Karpas-422 (cell line): ENCODE data around the gene ABCG5. TPM values are rescaled to one million over a fixed set of nuclear protein-coding genes. Genes with fewer than 3 reads are reported as not detected.
A peak's percentile ranks its signal among the peaks of the same experiment; 100 is the strongest.

Experiments used
- DNase-seq: peaks from one replicate; pipeline ENCODE4 v3.0.0-alpha.2; 2015
- H2AFZ ChIP-seq: fragments of 200-600 bp; sonication (generic); 2 replicates; pipeline ENCODE4 v1.6.1; 2014; ENCODE audit warnings: antibody characterized with exemption, low read length, mixed read lengths
- H3K27ac ChIP-seq: fragments of 200-600 bp; sonication (generic); 2 replicates; pipeline ENCODE4 v1.5.1; 2014; ENCODE audit warnings: mild to moderate bottlenecking, low read length, moderate library complexity
- H3K27me3 ChIP-seq: fragments of 200-600 bp; sonication (generic); 2 replicates; pipeline ENCODE4 v1.6.1; 2014; ENCODE audit warnings: low read length, mixed read lengths
- H3K36me3 ChIP-seq: fragments of 200-600 bp; sonication (generic); 2 replicates; pipeline ENCODE4 v1.6.1; 2014; ENCODE audit warnings: low read length, mixed read lengths; ENCODE audit not compliant: insufficient read depth
- H3K4me1 ChIP-seq: fragments of 200-600 bp; sonication (generic); 2 replicates; pipeline ENCODE4 v1.6.1; 2014; ENCODE audit warnings: mild to moderate bottlenecking, low read length, mixed read lengths
- H3K4me2 ChIP-seq: fragments of 200-600 bp; sonication (generic); 2 replicates; pipeline ENCODE4 v1.6.1; 2014; ENCODE audit warnings: low read length, low read depth, mild to moderate bottlenecking; ENCODE audit not compliant: poor library complexity, severe bottlenecking
- H3K4me3 ChIP-seq: fragments of 200-600 bp; sonication (generic); 2 replicates; pipeline ENCODE4 v1.5.1; 2014; ENCODE audit warnings: mild to moderate bottlenecking, antibody characterized with exemption, low read length, mixed read lengths
- H3K79me2 ChIP-seq: fragments of 200-600 bp; sonication (generic); 2 replicates; pipeline ENCODE4 v1.6.1; 2014; ENCODE audit warnings: mild to moderate bottlenecking, low read length, mixed read lengths
- H3K9ac ChIP-seq: fragments of 200-600 bp; sonication (generic); 2 replicates; pipeline ENCODE4 v1.6.0; 2014; ENCODE audit warnings: low read length
- H3K9me2 ChIP-seq: fragments of 200-600 bp; sonication (generic), shearing (Covaris generic); replicated peaks from 2 replicates; pipeline ENCODE4 v1.6.0; 2014; ENCODE audit warnings: mild to moderate bottlenecking, low read length, moderate library complexity; ENCODE audit not compliant: insufficient read depth
- H3K9me3 ChIP-seq: fragments of 300-700, 200-600 bp; sonication (generic); 2 replicates; pipeline ENCODE4 v1.6.1; 2014; ENCODE audit warnings: low read length, mixed read lengths
- H4K20me1 ChIP-seq: fragments of 200-600 bp; sonication (generic); 2 replicates; pipeline ENCODE4 v1.6.1; 2014; ENCODE audit warnings: mild to moderate bottlenecking, antibody characterized with exemption, low read length, low read depth; ENCODE audit not compliant: insufficient read depth
- small RNA-seq: library from RNA; depleted of rRNA; stranded (forward); fragments of <200 nt; gene quantifications from one replicate; pipeline ENCODE3, GENCODE V24; 2014
- total RNA-seq: library from RNA; depleted of rRNA; stranded (reverse); fragments of >200 nt; shearing (Covaris generic); gene quantifications from 2 replicates; pipeline ENCODE4 v1.2.3, GENCODE V29; 2014; ENCODE audit warnings: low replicate concordance; rRNA removed

ABCG5 gene
- total RNA-seq, 1 experiment from 2014 or later = not detected

DNA sequence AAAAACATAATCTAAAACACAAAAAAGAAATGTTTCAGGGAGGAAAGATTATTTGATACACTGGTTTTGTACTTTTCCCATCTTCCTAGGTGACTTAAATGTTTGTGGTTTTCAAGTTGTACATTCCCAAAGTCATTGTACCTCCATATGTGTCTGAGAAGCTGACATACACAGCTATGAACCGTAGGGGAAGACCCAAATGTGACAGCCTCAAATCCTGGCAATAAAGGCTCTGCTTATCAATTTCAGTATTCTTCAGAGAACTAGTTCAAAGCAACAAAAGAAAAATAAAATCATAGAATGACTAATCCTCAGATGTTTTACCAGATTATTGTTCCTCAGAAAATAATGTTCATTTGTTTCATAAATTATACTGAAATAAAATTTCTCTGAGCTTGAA is 62.3 kb downstream of the ABCG5 start:
- H3K9me3 ChIP-seq = no peaks in the 10 kb centered on the region
- no peak overlapping the region for H3K27ac ChIP-seq
- no peak overlapping the region for H3K4me3 ChIP-seq
- DNase-seq = no peak
- no peaks in the 10 kb centered on the region for H4K20me1 ChIP-seq
- peaks cover 8% of the 10 kb centered on the region for H3K4me1 ChIP-seq
- H3K9ac ChIP-seq = no peak overlapping the region
- H3K27me3 ChIP-seq = no peaks in the 10 kb centered on the region
- no peaks in the 10 kb centered on the region for H3K9me2 ChIP-seq
- no peak overlapping the region for H2AFZ ChIP-seq
- H3K4me2 ChIP-seq = no peak overlapping the region
- peaks cover 7% of the 10 kb centered on the region for H3K79me2 ChIP-seq
- no peaks in the 10 kb centered on the region for H3K36me3 ChIP-seq

DNA sequence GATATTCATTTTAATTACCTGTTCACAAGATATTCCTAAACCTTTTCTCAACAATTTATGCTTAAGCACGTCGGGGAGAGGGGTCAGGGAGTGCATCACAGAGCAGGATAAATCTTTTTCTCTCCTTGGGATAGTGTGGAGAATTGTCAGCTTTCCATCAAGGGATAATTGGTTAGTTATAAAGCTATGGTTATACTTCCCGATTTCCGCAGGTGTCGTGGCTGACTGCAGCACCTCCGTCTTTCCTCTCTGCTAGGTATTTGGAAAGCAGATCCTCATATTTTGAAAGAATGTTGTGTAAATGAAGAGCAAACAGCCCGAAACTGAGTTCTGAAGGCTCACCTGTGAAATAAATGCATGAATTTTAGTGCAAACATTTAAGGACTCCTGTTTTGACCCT is 64.0 kb downstream of the ABCG5 start:
- Histone ChIP-seq H2AFZ (peak overlapping the region; percentile 84), H3K36me3 (no peaks in the 10 kb centered on the region), H3K9me2 (no peaks in the 10 kb centered on the region), H3K27ac (no peak overlapping the region), H3K9me3 (no peaks in the 10 kb centered on the region), H3K79me2 (peaks cover 7% of the 10 kb centered on the region), H3K4me1 (peaks cover 8% of the 10 kb centered on the region), H3K27me3 (no peaks in the 10 kb centered on the region), H4K20me1 (no peaks in the 10 kb centered on the region), H3K9ac (peak overlapping the region; percentile 80), H3K4me2 (peak overlapping the region; percentile 89), H3K4me3 (peak overlapping the region; percentile 87)
- no peak for DNase-seq

DNA sequence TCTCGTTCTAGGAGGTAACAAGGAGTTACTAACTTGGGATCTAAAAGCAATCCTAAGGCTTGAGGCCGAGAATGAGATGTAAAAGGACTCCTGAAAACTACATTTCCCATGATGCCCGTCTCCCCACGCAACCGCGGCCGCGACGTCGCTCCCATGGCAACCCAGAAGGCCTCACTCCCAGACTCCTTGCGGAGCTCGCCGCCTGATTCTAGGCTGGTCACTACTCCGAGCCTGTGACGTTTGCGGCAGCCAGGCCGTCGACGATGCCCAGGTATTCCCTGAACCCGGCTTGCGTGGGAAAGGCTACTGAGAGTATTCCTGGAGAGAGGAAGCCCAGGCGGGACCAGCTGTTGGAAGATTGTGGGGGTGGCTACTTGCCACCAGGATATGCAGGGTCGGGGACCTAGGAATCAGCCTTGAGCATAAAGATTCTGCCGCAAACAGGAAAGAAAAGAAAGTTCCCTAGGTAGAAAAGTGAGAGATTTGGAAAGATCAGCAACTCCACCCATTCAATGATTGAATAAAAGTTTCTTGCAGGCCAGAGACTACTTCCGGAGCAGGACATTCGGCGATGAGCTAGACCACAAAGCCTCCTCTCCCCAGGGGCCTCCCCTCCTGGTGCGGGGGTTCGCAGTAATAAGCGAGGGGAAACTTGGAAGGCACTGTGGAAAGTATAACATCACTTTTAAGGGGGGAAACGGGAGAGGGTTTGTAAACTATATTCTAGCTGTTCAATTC is 64.6 kb downstream of the ABCG5 start, which contains the start of gene DYNC2LI1:
Gene DYNC2LI1, plus strand, starts transcription at position 164 of the 738 bp plus-strand sequence. Its CDS starts 100 bp downstream, at position 264.
- Histone ChIP-seq H3K27ac (no peak within 1 kb of the TSS), H3K9me3 (no peaks in the 10 kb centered on the region)
- DNase-seq = peak; percentile 94

DNA sequence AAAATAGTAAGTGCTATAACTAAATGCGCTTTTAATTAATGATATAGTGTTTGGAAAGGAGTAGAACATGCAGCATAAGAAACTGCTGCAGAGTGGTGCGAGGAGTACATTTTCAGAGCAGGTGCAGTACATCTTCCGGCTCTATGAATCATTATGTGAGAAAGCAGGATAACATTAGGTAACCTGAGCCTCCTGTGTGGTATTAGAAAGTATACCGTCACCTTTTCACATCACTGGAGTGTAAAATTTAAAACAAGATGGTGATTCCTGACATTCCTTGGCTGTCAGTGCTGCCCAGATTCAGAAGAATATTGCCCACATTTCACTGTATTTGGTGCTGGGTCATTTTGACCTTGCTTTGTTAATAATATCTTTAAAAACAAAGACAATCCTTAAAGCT is 72.6 kb downstream of the ABCG5 start:
- no peak overlapping the region for H3K4me2 ChIP-seq
- H3K79me2 ChIP-seq = no peaks in the 10 kb centered on the region
- H3K4me3 ChIP-seq = no peak overlapping the region
- H3K9me2 ChIP-seq = no peaks in the 10 kb centered on the region
- no peaks in the 10 kb centered on the region for H3K4me1 ChIP-seq
- H3K27me3 ChIP-seq = no peaks in the 10 kb centered on the region
- no peaks in the 10 kb centered on the region for H3K36me3 ChIP-seq
- no peak overlapping the region for H2AFZ ChIP-seq
- no peak for DNase-seq
- no peaks in the 10 kb centered on the region for H4K20me1 ChIP-seq
- no peak overlapping the region for H3K9ac ChIP-seq
- no peak overlapping the region for H3K27ac ChIP-seq
- no peaks in the 10 kb centered on the region for H3K9me3 ChIP-seq

More for the DNA sequence above, 64.6 kb downstream of the ABCG5 start, which contains the start of gene DYNC2LI1:
- Histone ChIP-seq H3K9me2 (no peaks in the 10 kb centered on the region), H3K4me3 (peak within 1 kb of the TSS; percentile 87), H3K4me1 (peaks cover 8% of the 10 kb centered on the region), H2AFZ (peak within 1 kb of the TSS; percentile 84), H4K20me1 (no peaks in the 10 kb centered on the region), H3K27me3 (no peaks in the 10 kb centered on the region), H3K36me3 (no peaks in the 10 kb centered on the region), H3K79me2 (peaks cover 7% of the 10 kb centered on the region), H3K9ac (peak within 1 kb of the TSS; percentile 80), H3K4me2 (peak within 1 kb of the TSS; percentile 89)

- Histone ChIP-seq H3K27me3 (no peaks in the 10 kb centered on the region), H2AFZ (no peak overlapping the region)
These were observed 74.4 kb downstream of the ABCG5 start for GRCh38 chr2:43764086-43764705.

GRCh38 chr2:43763091-43763490 is 75.5 kb downstream of the ABCG5 start:
- Histone ChIP-seq H2AFZ (no peak overlapping the region), H3K27me3 (no peaks in the 10 kb centered on the region), H3K9me3 (no peaks in the 10 kb centered on the region), H3K4me2 (no peak overlapping the region), H3K4me3 (no peak overlapping the region), H3K9ac (no peak overlapping the region), H4K20me1 (no peaks in the 10 kb centered on the region), H3K27ac (no peak overlapping the region), H3K9me2 (no peaks in the 10 kb centered on the region), H3K36me3 (no peaks in the 10 kb centered on the region), H3K79me2 (no peaks in the 10 kb centered on the region), H3K4me1 (no peaks in the 10 kb centered on the region)
- no peak for DNase-seq

More at GRCh38 chr2:43764086-43764705, 74.4 kb downstream of the ABCG5 start:
- H3K36me3 ChIP-seq = no peaks in the 10 kb centered on the region
- DNase-seq = no peak
- no peak overlapping the region for H3K4me3 ChIP-seq
- no peaks in the 10 kb centered on the region for H3K9me2 ChIP-seq
- H3K79me2 ChIP-seq = no peaks in the 10 kb centered on the region
- H3K9me3 ChIP-seq = no peaks in the 10 kb centered on the region
- no peak overlapping the region for H3K4me2 ChIP-seq
- no peak overlapping the region for H3K27ac ChIP-seq
- no peaks in the 10 kb centered on the region for H4K20me1 ChIP-seq
- no peak overlapping the region for H3K9ac ChIP-seq
- H3K4me1 ChIP-seq = no peaks in the 10 kb centered on the region

Small RNA genes lying within 50 kb of the gene (small RNA-seq; reads per million reads assigned to genes)
- gene RN7SKP66 = not detected

Other genes with a start within 250 kb of the ABCG5 start
- gene THADA, start 242.8 kb downstream of the ABCG5 start, total RNA-seq = 29.4 and 35.6 TPM in 2 replicates
- gene PLEKHH2, start 201.6 kb downstream of the ABCG5 start, total RNA-seq = not detected in 2 replicates
- not detected in 2 replicates for gene C1GALT1C1L, start 162.4 kb downstream of the ABCG5 start, total RNA-seq
- 28.1 and 36.9 TPM in 2 replicates for gene DYNC2LI1, start 64.8 kb downstream of the ABCG5 start, total RNA-seq
- gene ABCG8, start 132 bp upstream of the ABCG5 start, total RNA-seq = not detected in 2 replicates
- gene LRPPRC, start 157.2 kb upstream of the ABCG5 start, total RNA-seq = 62.9 and 82.7 TPM in 2 replicates